Epithelial cell of esophagus (primary cell): ENCODE measurements around the gene AK4.
A peak's percentile ranks its signal among the peaks of the same experiment; 100 is the strongest.

Experiments
- DNase-seq: peaks from one replicate; pipeline ENCODE4 v3.0.0; 2010; ENCODE audit warnings: low read depth
- H3K4me3 ChIP-seq: 2 replicates; pipeline ENCODE4 v1.5.1; 2011; ENCODE audit warnings: mild to moderate bottlenecking, low read length, control low read depth
- TF ChIP-seq, protein P1 (sequence below): IDR thresholded peaks from 2 replicates; pipeline ENCODE4 v1.5.1; 2011; ENCODE audit warnings: low read depth, mild to moderate bottlenecking, low read length, control low read depth, inconsistent platforms; ENCODE audit not compliant: insufficient read depth; ENCODE audit errors: missing control alignments

The AK4 gene

DNA sequence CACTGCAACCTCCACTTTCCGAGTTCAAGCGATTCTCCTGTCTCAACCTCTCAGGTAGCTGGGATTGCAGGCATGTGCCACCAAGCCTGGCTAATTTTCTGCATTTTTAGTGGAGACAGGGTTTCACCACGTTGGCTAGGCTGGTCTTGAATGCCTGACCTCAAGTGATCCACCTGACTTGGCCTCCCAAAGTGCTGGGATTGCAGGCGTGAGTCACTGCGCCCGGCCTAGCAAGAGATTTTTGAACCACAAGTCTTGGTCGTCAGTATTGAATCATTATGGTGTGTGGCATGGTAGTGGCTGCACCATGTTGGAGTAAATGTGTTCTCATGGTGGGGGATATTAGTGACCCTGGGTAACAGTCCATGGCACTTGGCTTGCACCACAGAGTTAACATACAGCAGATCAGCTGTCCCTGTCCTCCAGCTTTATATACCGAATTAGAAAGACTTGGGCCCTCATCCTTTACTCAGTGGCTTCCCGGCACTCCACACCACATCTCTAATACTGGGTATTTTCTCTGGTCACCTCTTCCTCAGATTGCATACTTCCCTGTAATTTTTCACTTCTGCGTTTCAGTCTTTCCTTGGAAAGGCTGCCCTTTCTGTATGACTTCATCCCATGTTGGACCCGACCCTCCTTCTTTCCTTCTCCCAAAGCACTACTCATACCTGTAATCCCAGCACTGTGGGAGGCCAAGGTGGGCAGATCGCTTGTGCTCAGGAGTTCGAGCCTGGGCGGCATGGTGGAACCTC lies 25.1 kb downstream of the AK4 start:
- DNase-seq = peak; percentile 38
- TF ChIP-seq, protein P1, sequence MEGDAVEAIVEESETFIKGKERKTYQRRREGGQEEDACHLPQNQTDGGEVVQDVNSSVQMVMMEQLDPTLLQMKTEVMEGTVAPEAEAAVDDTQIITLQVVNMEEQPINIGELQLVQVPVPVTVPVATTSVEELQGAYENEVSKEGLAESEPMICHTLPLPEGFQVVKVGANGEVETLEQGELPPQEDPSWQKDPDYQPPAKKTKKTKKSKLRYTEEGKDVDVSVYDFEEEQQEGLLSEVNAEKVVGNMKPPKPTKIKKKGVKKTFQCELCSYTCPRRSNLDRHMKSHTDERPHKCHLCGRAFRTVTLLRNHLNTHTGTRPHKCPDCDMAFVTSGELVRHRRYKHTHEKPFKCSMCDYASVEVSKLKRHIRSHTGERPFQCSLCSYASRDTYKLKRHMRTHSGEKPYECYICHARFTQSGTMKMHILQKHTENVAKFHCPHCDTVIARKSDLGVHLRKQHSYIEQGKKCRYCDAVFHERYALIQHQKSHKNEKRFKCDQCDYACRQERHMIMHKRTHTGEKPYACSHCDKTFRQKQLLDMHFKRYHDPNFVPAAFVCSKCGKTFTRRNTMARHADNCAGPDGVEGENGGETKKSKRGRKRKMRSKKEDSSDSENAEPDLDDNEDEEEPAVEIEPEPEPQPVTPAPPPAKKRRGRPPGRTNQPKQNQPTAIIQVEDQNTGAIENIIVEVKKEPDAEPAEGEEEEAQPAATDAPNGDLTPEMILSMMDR = no peak
- no peak overlapping the region for H3K4me3 ChIP-seq

DNA sequence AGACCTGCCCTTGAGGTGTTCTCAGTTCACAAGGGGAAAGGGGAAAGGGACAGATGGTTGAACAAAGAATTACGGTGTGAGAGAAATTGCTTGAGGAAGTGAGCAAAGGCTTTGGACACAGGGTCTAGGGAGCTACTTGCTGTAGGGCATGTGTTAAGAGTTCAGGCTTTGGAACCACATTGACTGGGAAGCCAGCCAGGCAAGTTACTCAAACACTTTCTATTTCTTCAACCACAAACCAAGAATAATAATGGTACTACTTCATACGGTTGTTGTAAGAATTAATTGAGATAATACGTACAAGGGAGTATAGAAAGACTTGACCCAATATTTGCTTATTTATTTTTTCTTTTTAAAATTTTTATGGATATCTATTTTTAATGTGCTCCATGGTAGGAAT lies 26.6 kb downstream of the AK4 start:
- TF ChIP-seq, protein P1 = no peak
- peak; percentile 94 for DNase-seq
- H3K4me3 ChIP-seq = no peak overlapping the region

DNA sequence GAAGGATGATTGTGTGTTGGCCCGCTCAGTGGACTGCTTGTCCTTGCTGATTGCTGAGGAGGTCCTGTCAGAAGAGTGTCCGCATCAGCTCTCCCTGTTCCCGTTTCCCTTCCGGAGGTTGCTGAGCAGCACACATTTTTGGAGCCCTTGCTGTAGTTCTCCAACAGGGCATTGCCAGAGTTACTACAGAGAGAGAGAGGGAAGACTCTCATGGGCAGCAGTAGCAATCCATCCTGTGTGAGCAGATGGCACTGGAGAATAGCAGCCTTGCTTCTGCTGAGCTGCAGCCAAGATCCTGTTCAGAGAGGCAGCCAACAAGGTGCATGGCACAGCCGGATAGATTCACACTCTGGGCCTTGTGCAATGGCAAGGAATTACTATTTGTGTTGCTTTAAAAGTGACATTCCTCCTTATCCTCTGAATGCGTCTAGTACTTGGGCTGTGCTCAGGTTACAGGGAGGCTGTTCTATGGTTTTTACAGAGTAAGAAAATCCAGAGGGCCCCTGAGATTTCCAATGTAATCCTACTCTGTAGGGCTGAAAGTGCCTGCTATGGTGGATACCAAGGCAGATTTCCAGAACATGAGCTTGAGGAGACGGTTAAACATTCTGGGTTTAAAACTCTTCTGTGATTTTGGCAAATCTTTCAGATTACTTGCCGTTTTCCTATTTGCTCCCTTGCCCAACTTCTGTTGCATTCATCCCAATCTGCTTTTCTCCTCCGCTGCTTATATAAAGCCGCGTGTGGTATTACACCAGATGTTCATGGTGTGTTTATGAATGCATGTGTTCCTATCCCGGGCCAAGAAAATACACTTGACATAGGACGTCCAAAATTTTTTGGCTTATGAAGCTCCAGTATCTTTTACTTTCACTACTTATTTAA lies 27.4 kb downstream of the AK4 start:
- no peak overlapping the region for H3K4me3 ChIP-seq
- TF ChIP-seq, protein P1 = no peak
- DNase-seq = no peak

DNA sequence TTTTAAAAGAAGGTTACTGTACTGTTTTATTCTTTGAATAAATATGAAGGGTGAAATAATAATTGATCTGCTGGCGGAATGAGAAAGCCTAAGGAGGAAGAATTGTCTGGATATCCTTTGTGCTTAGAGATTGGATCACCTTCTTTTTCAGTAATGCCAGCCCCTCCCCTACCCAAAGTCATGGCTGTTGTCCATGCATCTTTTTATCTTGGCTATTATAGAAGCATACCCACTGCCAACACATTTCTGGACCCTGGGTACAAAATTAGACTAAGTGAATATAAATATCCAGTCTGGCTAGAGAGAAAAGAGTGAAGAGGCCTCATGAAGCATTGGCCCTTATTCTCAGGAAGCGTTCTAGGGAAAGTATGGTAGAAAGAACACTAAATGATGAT lies 28.1 kb downstream of the AK4 start:
- DNase-seq = no peak
- no peak overlapping the region for H3K4me3 ChIP-seq
- TF ChIP-seq, protein P1 = no peak

DNA sequence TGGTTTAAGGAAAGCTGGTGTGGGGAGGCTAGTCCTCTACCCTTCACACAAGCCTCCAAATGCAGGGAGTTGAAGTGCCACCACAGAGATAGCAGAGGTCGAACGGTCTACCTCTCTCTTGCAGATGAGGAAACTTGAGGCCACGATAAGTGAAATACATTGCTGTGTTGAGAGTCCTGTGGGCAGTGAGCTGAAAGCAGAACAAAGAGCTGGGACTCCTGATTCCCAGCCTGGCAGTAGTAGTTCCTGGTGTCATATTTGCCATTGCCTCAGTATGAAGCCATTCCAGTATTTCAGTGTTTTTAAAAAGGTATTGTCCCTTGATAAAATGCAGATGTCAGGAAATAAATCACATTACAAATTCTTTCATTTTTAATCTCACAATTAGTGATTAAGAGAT lies 28.6 kb downstream of the AK4 start:
- no peak for DNase-seq
- no peak overlapping the region for H3K4me3 ChIP-seq
- TF ChIP-seq, protein P1 = no peak

DNA sequence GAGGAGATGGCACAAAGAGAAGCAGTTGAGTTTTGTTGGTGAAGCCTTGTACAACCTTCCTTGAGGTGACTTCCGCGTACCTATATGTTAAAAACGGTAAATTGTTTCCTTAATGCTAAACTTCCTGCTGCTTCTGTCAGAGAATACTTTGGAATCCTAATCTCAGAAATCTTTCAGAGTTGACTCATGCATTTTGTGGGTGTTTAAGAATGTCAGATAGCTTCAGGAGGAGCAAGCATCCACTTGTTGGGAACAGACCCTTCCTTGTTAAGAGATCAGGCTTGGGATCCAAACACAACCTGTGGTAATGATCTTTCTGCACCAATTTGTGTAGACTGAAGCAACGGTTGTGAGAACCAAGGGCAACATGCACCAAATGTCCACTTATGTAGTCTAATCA lies 29.5 kb downstream of the AK4 start:
- DNase-seq = peak; percentile 90

More for the DNA sequence above, 29.5 kb downstream of the AK4 start:
- H3K4me3 ChIP-seq = no peak overlapping the region
- TF ChIP-seq, protein P1 = no peak
